GM18861 (cell line): Measurements from ENCODE around the gene OVOL2.

ENCODE experiments used
- ATAC-seq: cut with Tn5 transposase; IDR thresholded peaks from one replicate; pipeline ENCODE4 v1.9.1; 2021; ENCODE audit not compliant: unreplicated experiment

Gene OVOL2

DNA sequence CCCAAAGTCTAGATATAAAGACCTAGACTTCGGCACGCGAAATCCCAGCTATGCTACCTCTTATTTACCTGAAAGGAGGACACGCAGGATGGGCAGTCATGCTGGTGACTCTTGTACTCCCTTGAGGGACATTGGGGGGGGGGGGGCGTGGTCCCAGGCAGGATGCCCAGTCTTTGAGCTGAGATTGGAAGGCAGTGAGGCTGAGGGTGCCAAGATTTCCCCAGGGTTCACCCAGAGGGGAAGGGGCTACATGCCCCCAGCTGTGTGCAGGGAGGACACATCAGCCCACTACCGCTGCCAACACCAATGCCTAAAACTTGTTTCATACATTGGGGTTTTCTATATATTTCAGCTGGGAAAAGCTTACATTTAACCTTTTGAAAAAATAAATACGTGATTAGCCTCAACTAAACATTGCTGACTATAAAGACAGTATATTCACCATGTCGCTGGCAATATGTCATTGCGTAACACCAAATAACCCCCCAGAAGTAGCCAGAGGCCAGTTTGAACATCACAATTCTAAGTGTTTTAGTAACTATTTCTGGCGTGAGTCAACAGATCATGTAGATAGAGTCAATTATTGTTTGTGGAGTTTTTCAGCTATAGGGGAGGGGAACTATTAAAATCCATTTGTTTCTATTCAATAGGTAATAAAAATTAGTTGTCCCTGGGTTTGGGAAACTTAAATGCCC, 67.3 kb downstream of the OVOL2 start:
- no peak for ATAC-seq

DNA sequence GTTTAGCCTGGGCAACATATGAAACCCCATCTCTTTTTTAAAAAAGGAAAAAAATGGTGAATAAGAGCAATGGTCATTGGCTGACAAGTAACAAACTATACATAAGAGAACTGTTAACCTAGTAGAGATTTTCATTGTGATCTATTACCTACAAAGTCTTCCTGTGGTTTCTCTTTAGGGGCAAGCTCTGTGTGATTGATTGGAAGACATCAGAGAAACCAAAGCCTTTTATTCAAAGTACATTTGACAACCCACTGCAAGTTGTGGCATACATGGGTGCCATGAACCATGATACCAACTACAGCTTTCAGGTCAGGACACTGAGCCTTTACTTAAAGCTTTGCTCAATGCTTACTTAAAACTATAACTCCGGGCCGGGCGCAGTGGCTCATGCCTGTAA, 69.7 kb downstream of the OVOL2 start:
- ATAC-seq, result no peak

- no peak for ATAC-seq
Measured at GRCh38 chr20:17985388-17986018, 72.2 kb downstream of the OVOL2 start.

GRCh38 chr20:17976305-17976704, 81.4 kb downstream of the OVOL2 start:
- no peak for ATAC-seq
